ENCODE results near the gene PDE6A. TPM values are rescaled to one million over a fixed set of nuclear protein-coding genes. Genes with fewer than 3 reads are reported as not detected.

The PDE6A gene
- total RNA-seq, 4 donors from 2014 or later: not detected

GRCh38 chr5:149837680-149838269, 106.8 kb downstream of the PDE6A start:
- Histone ChIP-seq H3K4me1 (peaks cover 0 to 16% (median 3%) of the 10 kb centered on the region in 4 donors), H3K9me3 (no peaks in the 10 kb centered on the region), H3K27ac (replicated peaks in 1 of 4) (no peak overlapping the region), H3K27me3 (no peaks in the 10 kb centered on the region), H3K4me3 (no peak overlapping the region), H3K36me3 (peaks cover 14 to 77% (median 70%) of the 10 kb centered on the region in 4 donors)
- intact Hi-C loops (cut with DNase I): loop anchor here (5.0 kb wide), 1 partner anchor 155 kb away; no protein-coding TSS in a partner anchor
- TF ChIP-seq CTCF (IDR thresholded peaks at IDR 0.05) (peak in 2 of 3 experiments; percentile 18 to 32), POLR2A (IDR thresholded peaks at IDR 0.05; ENCODE audit: low read depth) (no peak)
- WGBS: 29% methylated on average over 7 of the region's 7 CpGs
- no peak for DNase-seq (ENCODE audit: extremely low spot score)

- intact Hi-C loops (cut with DNase I): loop anchor here (5.0 kb wide), 1 partner anchor 156 kb away; no protein-coding TSS in a partner anchor
Observed at GRCh38 chr5:149836451-149837139, 108.0 kb downstream of the PDE6A start.

GRCh38 chr5:149834246-149834855, 110.2 kb downstream of the PDE6A start:
- no peak for DNase-seq (ENCODE audit: extremely low spot score)
- Histone ChIP-seq H3K4me1 (peaks cover 0 to 6% (median 3%) of the 10 kb centered on the region in 4 donors), H3K9me3 (no peaks in the 10 kb centered on the region), H3K27ac (replicated peaks in 1 of 4) (no peak overlapping the region), H3K36me3 (peaks cover 11 to 80% (median 64%) of the 10 kb centered on the region in 4 donors), H3K27me3 (no peaks in the 10 kb centered on the region), H3K4me3 (no peak overlapping the region)
- TF ChIP-seq CTCF (IDR thresholded peaks at IDR 0.05) (peak; percentile 54 to 69 (median 61)), POLR2AphosphoS5 (IDR thresholded peaks at IDR 0.05) (no peak)
- WGBS: 46% methylated on average over 5 of the region's 5 CpGs
- intact Hi-C loops (cut with DNase I): no loop called here

More at GRCh38 chr5:149836451-149837139, 108.0 kb downstream of the PDE6A start:
- DNase-seq (ENCODE audit: extremely low spot score): no peak
- Histone ChIP-seq H3K4me1 (peaks cover 0 to 16% (median 3%) of the 10 kb centered on the region in 4 donors), H3K9me3 (no peaks in the 10 kb centered on the region), H3K4me3 (no peak overlapping the region), H3K27ac (replicated peaks in 1 of 4) (no peak overlapping the region), H3K36me3 (peaks cover 14 to 80% (median 69%) of the 10 kb centered on the region in 4 donors), H3K27me3 (no peaks in the 10 kb centered on the region)
- TF ChIP-seq EP300 (IDR thresholded peaks at IDR 0.05): no peak
- TF ChIP-seq POLR2A (IDR thresholded peaks at IDR 0.05; ENCODE audit: low read depth): no peak
- no peak for TF ChIP-seq POLR2AphosphoS5 (IDR thresholded peaks at IDR 0.05)
- TF ChIP-seq CTCF (IDR thresholded peaks at IDR 0.05): no peak
- 89% methylated on average over 16 of the region's 18 CpGs for WGBS

GRCh38 chr5:149833116-149833827, 111.3 kb downstream of the PDE6A start:
- TF ChIP-seq POLR2AphosphoS5 (IDR thresholded peaks at IDR 0.05) (no peak), CTCF (IDR thresholded peaks at IDR 0.05) (no peak), POLR2A (IDR thresholded peaks at IDR 0.05; ENCODE audit: low read depth) (no peak), EP300 (IDR thresholded peaks at IDR 0.05) (no peak)
- Histone ChIP-seq H3K9me3 (no peaks in the 10 kb centered on the region), H3K4me1 (peaks cover 7 to 13% (median 9%) of the 10 kb centered on the region in 4 donors), H3K4me3 (no peak overlapping the region), H3K27ac (replicated peaks in 1 of 4) (no peak overlapping the region), H3K36me3 (peaks cover 11 to 82% (median 60%) of the 10 kb centered on the region in 4 donors), H3K27me3 (no peaks in the 10 kb centered on the region)
- DNase-seq (ENCODE audit: extremely low spot score): no peak
- intact Hi-C loops (cut with DNase I): no loop called here
- 86% methylated on average over 26 of the region's 30 CpGs for whole genome bisulfite sequencing
